Breast epithelium (tissue), 3 donors: ENCODE data around the gene ZNRF3.

Source experiments
- POLR2A ChIP-seq: fragments of 450-650 bp; IDR thresholded peaks from one replicate; pipeline ENCODE4 v1.6.1; 2016; ENCODE audit warnings: antibody characterized with exemption, mild to moderate bottlenecking, moderate library complexity
- POLR2AphosphoS5 ChIP-seq, 3 donors: sonication (generic); formaldehyde crosslinking; IDR thresholded peaks; one replicate each; pipeline ENCODE4 v1.6.1; 2017; ENCODE audit warnings: antibody characterized with exemption in 3 of 3
- TF ChIP-seq, protein P1 (sequence below), 3 donors: fragments of 450-650 bp; IDR thresholded peaks; one replicate each; pipeline ENCODE4 v1.5.1; 2016 to 2017; ENCODE audit warnings: antibody characterized with exemption in 3 of 3, mild to moderate bottlenecking in 3 of 3, moderate library complexity in 3 of 3

DNA sequence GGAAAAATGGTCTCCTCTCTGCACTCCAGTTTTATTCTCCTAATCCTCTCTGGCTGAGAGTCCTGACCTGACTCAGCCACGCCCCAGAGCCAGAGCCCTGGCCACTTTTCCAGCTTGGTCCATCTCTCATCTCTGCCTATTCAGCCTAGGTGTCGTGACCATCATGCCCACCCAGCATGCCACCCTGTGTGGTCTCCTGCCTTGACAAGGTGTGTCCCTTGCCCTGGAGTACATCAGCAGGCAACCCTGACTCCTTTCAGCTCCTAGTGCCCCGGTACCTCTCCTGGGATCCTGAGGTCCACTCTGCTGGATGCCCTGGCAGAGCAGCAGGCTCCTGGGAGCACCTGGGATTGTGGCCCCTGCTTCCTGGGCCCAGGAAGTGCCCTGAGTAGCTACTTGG lies 52.8 kb downstream of the ZNRF3 start:
- TF ChIP-seq, protein P1, sequence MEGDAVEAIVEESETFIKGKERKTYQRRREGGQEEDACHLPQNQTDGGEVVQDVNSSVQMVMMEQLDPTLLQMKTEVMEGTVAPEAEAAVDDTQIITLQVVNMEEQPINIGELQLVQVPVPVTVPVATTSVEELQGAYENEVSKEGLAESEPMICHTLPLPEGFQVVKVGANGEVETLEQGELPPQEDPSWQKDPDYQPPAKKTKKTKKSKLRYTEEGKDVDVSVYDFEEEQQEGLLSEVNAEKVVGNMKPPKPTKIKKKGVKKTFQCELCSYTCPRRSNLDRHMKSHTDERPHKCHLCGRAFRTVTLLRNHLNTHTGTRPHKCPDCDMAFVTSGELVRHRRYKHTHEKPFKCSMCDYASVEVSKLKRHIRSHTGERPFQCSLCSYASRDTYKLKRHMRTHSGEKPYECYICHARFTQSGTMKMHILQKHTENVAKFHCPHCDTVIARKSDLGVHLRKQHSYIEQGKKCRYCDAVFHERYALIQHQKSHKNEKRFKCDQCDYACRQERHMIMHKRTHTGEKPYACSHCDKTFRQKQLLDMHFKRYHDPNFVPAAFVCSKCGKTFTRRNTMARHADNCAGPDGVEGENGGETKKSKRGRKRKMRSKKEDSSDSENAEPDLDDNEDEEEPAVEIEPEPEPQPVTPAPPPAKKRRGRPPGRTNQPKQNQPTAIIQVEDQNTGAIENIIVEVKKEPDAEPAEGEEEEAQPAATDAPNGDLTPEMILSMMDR (IDR thresholded peaks at IDR 0.05), result no peak
- TF ChIP-seq POLR2A (no peak), POLR2AphosphoS5 (IDR thresholded peaks at IDR 0.05) (no peak)
